AG09309 (cell line): Measurements from ENCODE around the gene PTPRC.

ENCODE experiments used
- DNase-seq: peaks from one replicate; pipeline ENCODE4 v3.0.0-alpha.2; 2010; ENCODE audit warnings: low read depth
- H3K4me3 ChIP-seq: 2 replicates; pipeline ENCODE4 v1.5.1; 2011; ENCODE audit warnings: mild to moderate bottlenecking, low read depth, low read length, moderate library complexity; ENCODE audit not compliant: control insufficient read depth
- TF ChIP-seq, protein P1 (sequence below): IDR thresholded peaks from 2 replicates; pipeline ENCODE4 v1.5.1; 2011; ENCODE audit warnings: mild to moderate bottlenecking, low read depth, low read length, inconsistent platforms; ENCODE audit not compliant: insufficient read depth, control insufficient read depth; ENCODE audit errors: missing control alignments

Gene PTPRC

DNA sequence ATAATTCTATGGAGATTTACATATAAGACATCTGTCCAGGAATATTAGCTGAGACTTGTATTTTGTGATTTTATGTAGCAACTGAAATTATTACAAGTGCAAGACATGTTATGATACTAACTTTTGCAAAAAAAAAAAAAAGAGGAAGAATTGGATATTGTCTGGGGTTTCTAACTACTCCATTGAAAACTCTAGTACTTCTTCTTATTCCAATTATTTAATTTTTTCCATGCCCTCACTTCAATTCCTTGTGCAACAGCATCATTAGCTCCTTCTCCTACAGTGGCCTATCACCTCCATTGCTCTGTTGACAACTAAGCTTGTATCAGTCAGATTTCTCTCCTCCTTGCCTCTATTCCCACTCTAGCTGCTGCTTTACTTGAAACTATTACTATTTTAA is 126.6 kb downstream of the PTPRC start:
- H3K4me3 ChIP-seq, result no peak overlapping the region
- DNase-seq, result no peak
- TF ChIP-seq, protein P1, sequence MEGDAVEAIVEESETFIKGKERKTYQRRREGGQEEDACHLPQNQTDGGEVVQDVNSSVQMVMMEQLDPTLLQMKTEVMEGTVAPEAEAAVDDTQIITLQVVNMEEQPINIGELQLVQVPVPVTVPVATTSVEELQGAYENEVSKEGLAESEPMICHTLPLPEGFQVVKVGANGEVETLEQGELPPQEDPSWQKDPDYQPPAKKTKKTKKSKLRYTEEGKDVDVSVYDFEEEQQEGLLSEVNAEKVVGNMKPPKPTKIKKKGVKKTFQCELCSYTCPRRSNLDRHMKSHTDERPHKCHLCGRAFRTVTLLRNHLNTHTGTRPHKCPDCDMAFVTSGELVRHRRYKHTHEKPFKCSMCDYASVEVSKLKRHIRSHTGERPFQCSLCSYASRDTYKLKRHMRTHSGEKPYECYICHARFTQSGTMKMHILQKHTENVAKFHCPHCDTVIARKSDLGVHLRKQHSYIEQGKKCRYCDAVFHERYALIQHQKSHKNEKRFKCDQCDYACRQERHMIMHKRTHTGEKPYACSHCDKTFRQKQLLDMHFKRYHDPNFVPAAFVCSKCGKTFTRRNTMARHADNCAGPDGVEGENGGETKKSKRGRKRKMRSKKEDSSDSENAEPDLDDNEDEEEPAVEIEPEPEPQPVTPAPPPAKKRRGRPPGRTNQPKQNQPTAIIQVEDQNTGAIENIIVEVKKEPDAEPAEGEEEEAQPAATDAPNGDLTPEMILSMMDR, result no peak

DNA sequence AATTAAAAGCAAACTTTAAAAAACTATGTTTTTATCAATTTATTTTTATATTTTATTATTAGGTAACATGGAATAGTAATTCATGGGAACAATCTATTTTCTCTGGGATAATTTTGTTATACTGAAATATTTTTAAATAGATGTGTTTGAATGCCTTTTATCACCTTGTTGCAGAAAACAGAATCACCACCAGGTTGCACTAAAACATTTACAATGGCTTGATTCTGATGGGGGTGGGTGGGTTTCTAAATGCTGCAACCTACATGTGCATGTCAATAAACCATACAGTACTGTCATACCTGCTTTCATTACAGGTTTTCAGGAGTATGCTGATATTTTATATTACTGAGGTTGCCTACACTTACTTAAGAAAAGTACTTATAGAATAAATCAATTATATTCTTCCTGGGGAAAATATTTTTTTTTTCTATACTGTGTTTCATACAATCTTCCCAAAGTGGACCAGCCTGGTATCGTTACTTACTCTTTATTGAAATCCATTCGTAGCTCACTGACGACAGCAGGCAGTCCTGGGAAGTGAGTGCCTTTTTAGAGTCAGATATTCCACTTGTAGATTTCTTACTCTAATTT is 132.8 kb downstream of the PTPRC start:
- TF ChIP-seq, protein P1, result peak; percentile 49
- DNase-seq, result no peak
- no peak overlapping the region for H3K4me3 ChIP-seq

DNA sequence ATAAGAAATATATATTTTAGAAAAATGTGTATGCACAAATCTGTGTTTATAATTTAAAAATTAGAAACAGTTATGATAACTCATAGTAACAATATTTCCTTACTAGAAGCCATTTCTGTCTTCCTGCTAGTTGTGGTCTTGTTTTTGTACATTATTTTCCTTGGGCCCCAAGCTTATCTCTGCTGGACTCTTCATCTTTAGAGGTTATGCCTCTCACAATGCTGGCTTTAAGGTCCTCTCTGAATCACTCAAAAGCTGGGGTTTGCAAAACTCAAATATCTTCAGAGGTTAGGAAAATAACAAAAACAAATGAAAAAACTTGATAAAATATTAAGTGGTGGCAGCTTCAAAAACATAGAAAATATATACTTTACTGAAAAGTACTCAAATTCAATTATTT is 133.8 kb downstream of the PTPRC start:
- H3K4me3 ChIP-seq, result no peak overlapping the region
- no peak for DNase-seq
- TF ChIP-seq, protein P1, result no peak

DNA sequence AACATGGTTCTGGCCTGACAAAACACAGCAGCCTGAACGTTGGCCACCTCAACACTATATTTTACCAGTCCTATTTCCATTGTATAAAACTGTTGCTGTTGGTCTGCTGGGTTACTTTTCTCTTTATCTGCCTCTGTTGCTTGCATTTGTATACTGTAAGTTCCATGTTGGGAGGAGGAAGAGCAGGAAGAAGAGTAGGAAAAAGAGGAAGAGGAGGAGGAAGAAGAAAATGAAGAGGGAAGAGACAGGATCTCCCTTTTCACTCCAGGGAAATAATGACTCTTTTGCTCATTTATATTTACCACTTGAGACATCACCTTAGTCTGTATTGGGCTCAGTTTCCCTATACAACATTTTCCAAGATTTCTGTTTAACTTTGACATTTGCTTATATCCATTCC is 134.2 kb downstream of the PTPRC start:
- TF ChIP-seq, protein P1, result no peak
- no peak for DNase-seq
- no peak overlapping the region for H3K4me3 ChIP-seq

DNA sequence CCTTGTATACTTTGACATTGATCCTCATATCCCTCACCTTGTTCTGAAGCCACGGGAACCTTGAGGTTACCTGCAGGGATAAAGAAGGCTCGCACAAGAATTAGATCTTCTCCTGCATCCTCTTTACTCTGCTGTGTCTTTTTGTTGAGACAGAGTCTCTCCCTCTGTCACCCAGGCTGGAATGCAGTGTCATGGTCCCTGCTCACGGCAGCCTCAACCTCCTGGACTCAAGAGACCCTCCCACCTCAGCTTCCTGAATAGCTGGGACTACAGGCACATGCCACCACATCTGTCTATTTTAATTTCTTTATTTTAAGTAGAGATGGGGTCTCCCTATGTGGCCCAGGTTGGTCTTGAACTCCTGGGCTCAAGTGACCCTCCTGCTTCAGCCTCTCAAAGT is 134.7 kb downstream of the PTPRC start:
- TF ChIP-seq, protein P1, result no peak
- H3K4me3 ChIP-seq, result no peak overlapping the region
- no peak for DNase-seq

DNA sequence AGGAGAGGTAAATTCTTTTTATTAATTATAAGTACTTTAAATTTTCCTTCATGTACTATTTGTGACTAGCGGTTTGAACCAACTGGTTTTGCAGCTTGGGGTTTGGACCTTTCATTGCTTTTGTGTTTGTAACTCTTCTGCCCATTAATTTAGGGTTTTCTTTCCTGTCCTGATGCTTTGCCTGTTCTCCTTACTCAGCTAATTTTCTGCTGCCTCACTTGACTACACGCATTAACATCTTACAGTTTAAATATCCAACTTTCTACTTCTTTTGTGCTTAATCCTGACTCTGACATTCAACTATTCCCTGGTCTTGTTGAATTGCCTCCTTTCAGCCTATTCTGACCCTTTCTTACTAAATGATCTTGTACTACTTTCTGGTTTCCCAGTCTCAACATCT is 135.6 kb downstream of the PTPRC start:
- no peak overlapping the region for H3K4me3 ChIP-seq
- no peak for DNase-seq
- TF ChIP-seq, protein P1, result no peak

DNA sequence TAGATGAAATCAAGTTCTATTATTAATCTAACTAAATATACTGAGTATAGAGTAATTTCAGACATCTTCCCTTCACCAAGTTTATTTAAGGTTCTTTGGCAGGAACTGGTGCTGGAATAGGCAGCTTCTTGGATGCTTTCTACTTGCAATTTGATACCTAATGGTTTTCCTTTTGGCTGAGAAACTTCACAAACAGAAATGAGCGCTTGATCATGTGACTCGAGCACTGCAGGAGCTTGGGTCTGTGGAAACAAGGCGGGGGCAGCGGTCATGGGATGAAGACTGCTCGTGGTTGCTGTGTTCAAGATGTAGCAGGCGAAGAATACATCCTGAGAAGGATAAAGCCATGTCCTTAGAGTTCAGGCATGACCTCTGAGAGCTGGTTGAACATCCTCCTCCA is 136.8 kb downstream of the PTPRC start:
- TF ChIP-seq, protein P1, result no peak
- no peak overlapping the region for H3K4me3 ChIP-seq
- DNase-seq, result no peak
